Activated CD8-positive, alpha-beta T cell treated with anti-CD3 and anti-CD28 coated beads for 36 hours (primary cell): ENCODE results near the gene IL17RB. TPM values are rescaled to one million over a fixed set of nuclear protein-coding genes. Genes with fewer than 3 reads are reported as not detected.

ENCODE experiments used
- ATAC-seq: fragments of 200-7000 bp; cut with Tn5 transposase; one replicate; pipeline ENCODE4 v1.10.0; 2021; ENCODE audit warnings: mild to moderate bottlenecking, moderate library complexity
- CTCF ChIA-PET: fragments of 350-600 bp; sonication (Branson Sonifier 250); formaldehyde crosslinking; loops from one replicate; lab custom pipeline; 2021; ENCODE audit warnings: antibody characterized with exemption; lab: Charles Lee
- POLR2A ChIA-PET: fragments of 350-600 bp; sonication (Branson Sonifier 250); formaldehyde crosslinking; loops from one replicate; lab custom pipeline; 2021; ENCODE audit warnings: antibody characterized with exemption; lab: Charles Lee
- DNase-seq: peaks from one replicate; pipeline ENCODE4 v3.0.0-alpha.2; 2020
- H3K27ac Mint-ChIP-seq: one replicate; pipeline ENCODE4 v1.8.0; 2021; ENCODE audit warnings: mild to moderate bottlenecking, mixed read lengths
- H3K27me3 Mint-ChIP-seq: one replicate; pipeline ENCODE4 v1.8.0; 2021; ENCODE audit warnings: mixed read lengths
- H3K36me3 Mint-ChIP-seq: one replicate; pipeline ENCODE4 v1.8.0; 2021; ENCODE audit warnings: low read depth, mixed read lengths
- H3K4me1 Mint-ChIP-seq: one replicate; pipeline ENCODE4 v1.8.0; 2021; ENCODE audit warnings: low read depth, mixed read lengths
- H3K4me3 Mint-ChIP-seq: one replicate; pipeline ENCODE4 v1.8.0; 2021; ENCODE audit warnings: mild to moderate bottlenecking, moderate library complexity, mixed read lengths
- H3K9me3 Mint-ChIP-seq: one replicate; pipeline ENCODE4 v1.8.0; 2021; ENCODE audit warnings: mixed read lengths
- intact Hi-C: fragments of 100-400 bp; cut with micrococcal nuclease; formaldehyde crosslinking; loops from one replicate; pipeline ENCODE4 v1.10.0; 2022
- total RNA-seq, 2 experiments: library from RNA; stranded (reverse); gene quantifications; one replicate each; pipeline ENCODE4 v1.2.3, GENCODE V29; 2021
- TF ChIP-seq, protein P1 (sequence below): fragments of 200-600 bp; IDR thresholded peaks from one replicate; pipeline ENCODE4 v1.8.0; 2022; ENCODE audit warnings: antibody characterized with exemption, mild to moderate bottlenecking

The IL17RB gene
- total RNA-seq, 2 experiments from 2014 or later = not detected

DNA sequence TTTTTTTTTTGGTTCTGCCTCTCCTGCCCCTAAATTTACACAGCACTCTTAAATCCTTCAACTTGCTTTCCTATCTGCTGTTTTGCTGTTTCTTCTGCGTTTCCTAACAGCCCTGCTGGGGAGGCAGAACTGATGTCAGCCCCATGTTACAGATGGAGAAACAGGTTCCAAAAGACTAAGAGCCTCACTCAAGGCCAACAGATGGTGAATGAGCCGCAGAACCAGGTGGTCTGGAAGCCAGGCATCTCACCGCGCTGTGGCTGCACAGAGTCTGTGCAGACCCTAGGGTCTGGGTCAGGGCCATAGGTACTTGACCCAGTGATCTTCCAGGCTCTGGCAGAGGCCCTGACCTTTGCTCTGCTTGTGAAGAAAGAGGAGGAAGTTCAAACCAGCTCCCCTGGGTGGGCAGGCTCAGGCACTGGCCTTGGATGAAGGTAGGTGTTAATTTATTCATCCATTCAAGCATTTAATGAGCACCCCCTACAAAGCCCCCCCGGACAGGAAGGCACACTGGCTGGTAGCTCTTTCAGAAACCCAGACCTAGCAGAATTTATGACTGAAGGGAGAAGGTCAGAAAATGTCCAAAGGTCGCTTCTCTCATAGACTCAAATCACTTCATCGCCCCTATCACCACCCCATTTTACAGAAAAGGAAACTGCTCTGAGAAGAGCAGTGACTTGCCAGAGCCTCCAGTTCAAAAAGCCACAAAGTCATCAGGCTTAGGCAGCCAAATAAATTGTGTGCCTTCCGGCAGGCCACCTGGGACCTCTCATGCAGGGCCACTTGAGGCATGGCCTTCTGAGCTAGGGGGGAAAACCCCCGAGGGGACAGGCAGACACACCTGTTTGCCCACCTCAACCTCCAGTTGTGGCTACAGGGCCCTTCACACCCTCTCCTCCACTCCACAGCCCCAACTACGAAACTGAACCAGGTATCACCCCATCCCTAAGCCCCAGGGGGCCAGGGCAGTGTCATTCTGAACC, 2.9 kb upstream of the IL17RB start:
- no peak for DNase-seq
- H3K4me1 Mint-ChIP-seq = no peaks in the 10 kb centered on the region
- no peak overlapping the region for H3K4me3 Mint-ChIP-seq
- H3K36me3 Mint-ChIP-seq = no peaks in the 10 kb centered on the region
- no peak overlapping the region for H3K27ac Mint-ChIP-seq
- no peak for ATAC-seq
- H3K27me3 Mint-ChIP-seq = peaks cover 31% of the 10 kb centered on the region
- POLR2A ChIA-PET = no interaction called here
- H3K9me3 Mint-ChIP-seq = no peaks in the 10 kb centered on the region
- intact Hi-C loops = no loop called here
- CTCF ChIA-PET = interaction anchor here (1.4 kb wide), 1 partner anchor 14 kb away, joined by 3 read pairs; no protein-coding TSS in a partner anchor
- TF ChIP-seq, protein P1, sequence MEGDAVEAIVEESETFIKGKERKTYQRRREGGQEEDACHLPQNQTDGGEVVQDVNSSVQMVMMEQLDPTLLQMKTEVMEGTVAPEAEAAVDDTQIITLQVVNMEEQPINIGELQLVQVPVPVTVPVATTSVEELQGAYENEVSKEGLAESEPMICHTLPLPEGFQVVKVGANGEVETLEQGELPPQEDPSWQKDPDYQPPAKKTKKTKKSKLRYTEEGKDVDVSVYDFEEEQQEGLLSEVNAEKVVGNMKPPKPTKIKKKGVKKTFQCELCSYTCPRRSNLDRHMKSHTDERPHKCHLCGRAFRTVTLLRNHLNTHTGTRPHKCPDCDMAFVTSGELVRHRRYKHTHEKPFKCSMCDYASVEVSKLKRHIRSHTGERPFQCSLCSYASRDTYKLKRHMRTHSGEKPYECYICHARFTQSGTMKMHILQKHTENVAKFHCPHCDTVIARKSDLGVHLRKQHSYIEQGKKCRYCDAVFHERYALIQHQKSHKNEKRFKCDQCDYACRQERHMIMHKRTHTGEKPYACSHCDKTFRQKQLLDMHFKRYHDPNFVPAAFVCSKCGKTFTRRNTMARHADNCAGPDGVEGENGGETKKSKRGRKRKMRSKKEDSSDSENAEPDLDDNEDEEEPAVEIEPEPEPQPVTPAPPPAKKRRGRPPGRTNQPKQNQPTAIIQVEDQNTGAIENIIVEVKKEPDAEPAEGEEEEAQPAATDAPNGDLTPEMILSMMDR = no peak

DNA sequence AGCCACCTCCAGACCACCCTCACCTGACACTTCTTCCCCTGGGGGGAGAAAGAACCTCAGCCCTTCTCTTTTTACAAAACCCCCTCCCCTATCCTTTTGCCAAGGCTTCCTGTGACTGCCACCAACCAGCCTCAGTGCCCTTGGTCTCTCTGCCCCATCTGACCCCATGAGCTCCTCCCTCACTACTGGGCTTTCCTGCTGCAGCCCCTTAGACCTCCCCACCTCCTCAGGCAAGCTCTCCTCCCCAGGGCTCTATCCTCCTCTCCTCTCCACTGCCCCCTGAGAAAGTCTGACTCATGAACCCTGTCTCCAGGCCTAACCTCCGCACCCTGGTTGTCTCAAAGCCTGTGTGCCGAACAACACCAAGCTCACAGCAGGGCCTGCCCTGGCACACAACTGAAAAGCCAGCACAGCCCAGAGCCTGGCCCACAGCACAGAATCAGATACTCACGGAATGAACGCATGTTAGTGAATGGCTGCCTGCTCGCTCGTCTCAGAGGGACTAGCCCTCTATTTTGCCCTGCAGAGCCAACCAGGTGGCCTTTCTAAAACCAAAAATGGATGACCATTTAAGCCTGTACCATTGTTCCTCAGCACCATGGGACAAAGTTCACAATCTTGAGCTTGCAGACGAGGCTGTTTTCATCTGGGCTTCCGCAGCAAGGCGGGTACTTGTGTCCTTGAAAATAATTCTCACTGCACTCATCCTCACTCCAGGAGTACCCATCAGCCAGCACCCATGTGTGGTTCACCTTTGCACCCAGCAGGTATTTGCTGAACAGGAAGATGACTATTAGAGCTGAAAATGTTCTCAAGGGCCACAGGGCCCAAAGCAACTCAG, 1.9 kb upstream of the IL17RB start:
- CTCF ChIA-PET = interaction anchor here (1.2 to 1.4 kb wide), 2 partner anchors 8 to 13 kb away, joined by 3 read pairs; no protein-coding TSS in a partner anchor
- H3K27me3 Mint-ChIP-seq = peaks cover 35% of the 10 kb centered on the region
- no peaks in the 10 kb centered on the region for H3K4me1 Mint-ChIP-seq
- no peak for DNase-seq
- TF ChIP-seq, protein P1 = no peak
- no peak overlapping the region for H3K27ac Mint-ChIP-seq
- H3K36me3 Mint-ChIP-seq = no peaks in the 10 kb centered on the region
- H3K9me3 Mint-ChIP-seq = no peaks in the 10 kb centered on the region
- H3K4me3 Mint-ChIP-seq = no peak overlapping the region
- intact Hi-C loops = no loop called here
- POLR2A ChIA-PET = interaction anchor here (0.8 kb wide), 1 partner anchor 42 kb away, joined by 3 read pairs; no protein-coding TSS in a partner anchor
- ATAC-seq = no peak

DNA sequence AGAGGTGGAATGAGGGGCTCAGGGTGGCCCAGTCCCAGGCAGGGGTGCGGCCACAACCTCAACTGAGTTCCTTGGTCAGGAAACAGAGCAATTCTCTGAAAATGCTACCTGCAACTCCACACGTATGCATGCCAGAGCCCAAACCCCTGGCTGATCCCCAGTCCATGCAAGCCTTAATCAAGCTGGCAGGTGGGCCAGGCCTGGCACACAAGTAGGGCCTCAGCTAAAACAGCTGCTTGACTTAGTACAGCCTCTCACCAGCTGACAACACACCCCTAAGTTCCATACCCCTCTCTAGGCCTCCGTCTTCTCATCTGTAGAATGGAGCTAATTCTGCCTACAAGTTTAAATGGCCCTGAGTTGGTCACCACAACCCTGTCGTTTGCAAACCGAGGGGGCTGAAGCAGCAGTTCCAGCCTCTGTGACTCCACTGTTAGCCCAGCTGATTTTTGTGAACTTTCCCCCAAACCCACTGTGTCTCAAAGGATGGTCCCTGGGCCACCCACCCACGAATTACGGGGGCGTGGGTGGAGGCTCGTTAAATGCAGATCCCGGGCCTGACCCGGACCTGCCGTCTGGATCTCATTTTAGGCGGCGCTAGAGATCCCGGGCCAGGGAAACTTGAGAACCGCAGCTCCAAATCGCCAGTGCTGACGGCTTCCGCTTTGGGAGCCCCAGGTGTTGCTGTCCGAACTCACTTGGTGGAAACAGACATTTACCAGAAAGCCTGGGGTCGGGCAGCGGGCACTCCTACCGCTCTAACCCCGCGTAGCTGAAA, 1.1 kb upstream of the IL17RB start:
- TF ChIP-seq, protein P1 = no peak
- H3K4me3 Mint-ChIP-seq = peak overlapping the region; percentile 47
- intact Hi-C loops = no loop called here
- ChIA-PET CTCF (interaction anchor here (1.0 to 1.4 kb wide), 3 partner anchors 9 to 12 kb away, joined by 3 read pairs; no protein-coding TSS in a partner anchor), POLR2A (interaction anchor here (0.8 kb wide), 1 partner anchor 41 kb away, joined by 3 read pairs; no protein-coding TSS in a partner anchor)
- no peaks in the 10 kb centered on the region for H3K9me3 Mint-ChIP-seq
- no peak for ATAC-seq
- H3K36me3 Mint-ChIP-seq = no peaks in the 10 kb centered on the region
- no peaks in the 10 kb centered on the region for H3K4me1 Mint-ChIP-seq
- no peak overlapping the region for H3K27ac Mint-ChIP-seq
- peaks cover 35% of the 10 kb centered on the region for H3K27me3 Mint-ChIP-seq
- DNase-seq = peak; percentile 7

DNA sequence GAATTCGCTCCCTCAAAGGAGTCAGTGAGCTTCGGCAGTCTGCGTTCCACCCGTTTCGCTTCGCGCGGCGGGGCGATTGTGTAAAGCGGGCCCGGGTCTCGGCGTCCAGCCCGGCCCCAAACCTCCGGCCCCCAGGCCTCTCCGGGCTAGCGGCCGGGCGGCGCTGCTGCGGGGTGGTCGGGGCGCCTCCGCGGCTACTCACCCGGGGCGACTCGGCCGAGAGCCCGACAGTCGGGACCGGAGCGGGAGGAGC, 561 bp upstream of the IL17RB start:
- ATAC-seq (peak; percentile 24), DNase-seq (no peak)
- H3K9me3 Mint-ChIP-seq = no peaks in the 10 kb centered on the region
- no peaks in the 10 kb centered on the region for H3K4me1 Mint-ChIP-seq
- POLR2A ChIA-PET = no interaction called here
- no peak overlapping the region for H3K27ac Mint-ChIP-seq
- TF ChIP-seq, protein P1 = no peak
- intact Hi-C loops = no loop called here
- peaks cover 37% of the 10 kb centered on the region for H3K27me3 Mint-ChIP-seq
- no peaks in the 10 kb centered on the region for H3K36me3 Mint-ChIP-seq
- CTCF ChIA-PET = interaction anchor here (1.0 kb wide), 1 partner anchor 11 kb away, joined by 3 read pairs; no protein-coding TSS in a partner anchor
- H3K4me3 Mint-ChIP-seq = peak overlapping the region; percentile 47
